OCI-M2 (cell line): ENCODE measurements around the gene CXCL12.

Source experiments
- DNase-seq: peaks from one replicate; lab custom pipeline; 2025; ENCODE audit not compliant: unreplicated experiment; lab: John Stamatoyannopoulos, UW

The CXCL12 gene

GRCh38 chr10:44399659-44400451 lies 15.0 kb upstream of the CXCL12 start:
- DNase-seq = no peak

GRCh38 chr10:44398747-44399658 lies 14.1 kb upstream of the CXCL12 start:
- DNase-seq = no peak

DNA sequence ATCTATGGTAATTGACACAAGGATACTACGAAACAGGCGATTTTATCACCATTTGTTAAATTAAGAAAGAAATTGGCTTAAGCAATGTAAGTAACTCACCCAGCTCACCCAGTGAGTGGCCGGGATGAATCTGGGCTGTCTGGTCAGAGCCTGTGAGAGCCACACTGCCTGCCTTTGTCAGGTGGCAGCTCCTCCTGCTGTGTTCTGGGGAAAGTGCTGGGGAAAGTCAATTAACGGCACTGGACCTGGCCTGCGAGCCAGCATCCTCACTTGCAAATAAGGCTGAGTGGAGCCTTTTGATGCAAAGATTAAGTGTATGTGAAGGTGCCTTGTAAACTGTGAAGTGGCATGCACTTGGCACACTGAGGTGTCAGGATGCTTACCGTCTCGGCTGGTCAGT lies 13.4 kb upstream of the CXCL12 start:
- no peak for DNase-seq

- no peak for DNase-seq
Measured at GRCh38 chr10:44397476-44398225, 12.8 kb upstream of the CXCL12 start.

- no peak for DNase-seq
Measured at GRCh38 chr10:44396671-44397191, 11.8 kb upstream of the CXCL12 start.

GRCh38 chr10:44395902-44396670 lies 11.2 kb upstream of the CXCL12 start:
- DNase-seq = no peak

- DNase-seq = no peak
Measured at GRCh38 chr10:44395396-44395795, 10.5 kb upstream of the CXCL12 start.

GRCh38 chr10:44394696-44395381 lies 9.9 kb upstream of the CXCL12 start:
- no peak for DNase-seq

DNA sequence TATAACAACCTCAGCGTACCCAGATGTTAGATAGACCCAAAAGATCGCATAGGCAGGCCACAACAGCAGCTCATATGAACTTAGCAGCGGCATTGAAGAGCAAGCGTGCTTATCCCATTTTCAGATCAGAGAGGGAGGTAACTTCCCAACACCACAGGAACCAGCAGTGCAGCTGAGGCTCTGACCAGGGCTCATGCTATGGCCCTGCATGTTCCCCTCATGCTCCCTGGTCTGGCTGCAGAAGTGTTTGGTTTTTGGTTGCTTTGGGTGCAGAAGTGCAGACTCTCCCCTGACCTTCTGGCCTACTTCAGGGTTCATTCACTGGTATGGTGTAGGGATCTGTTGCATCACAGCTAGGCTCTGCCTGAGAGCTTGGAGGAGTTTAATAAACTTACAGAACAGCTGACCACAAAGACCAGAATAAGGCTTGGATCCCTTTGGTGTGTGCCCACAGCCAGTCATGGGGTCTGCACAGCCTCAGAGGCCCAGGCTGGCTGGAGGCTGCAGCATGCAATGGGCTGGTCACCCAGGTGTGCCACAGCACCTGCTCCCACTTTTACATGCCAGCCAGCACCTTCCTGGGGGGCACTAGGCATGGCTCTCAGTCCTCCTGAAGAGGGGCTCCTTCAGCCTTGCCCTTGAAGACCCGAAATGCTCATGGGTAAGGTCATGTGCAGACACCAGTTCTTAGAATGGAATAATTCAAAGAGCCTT lies 9.1 kb upstream of the CXCL12 start:
- DNase-seq = no peak

DNA sequence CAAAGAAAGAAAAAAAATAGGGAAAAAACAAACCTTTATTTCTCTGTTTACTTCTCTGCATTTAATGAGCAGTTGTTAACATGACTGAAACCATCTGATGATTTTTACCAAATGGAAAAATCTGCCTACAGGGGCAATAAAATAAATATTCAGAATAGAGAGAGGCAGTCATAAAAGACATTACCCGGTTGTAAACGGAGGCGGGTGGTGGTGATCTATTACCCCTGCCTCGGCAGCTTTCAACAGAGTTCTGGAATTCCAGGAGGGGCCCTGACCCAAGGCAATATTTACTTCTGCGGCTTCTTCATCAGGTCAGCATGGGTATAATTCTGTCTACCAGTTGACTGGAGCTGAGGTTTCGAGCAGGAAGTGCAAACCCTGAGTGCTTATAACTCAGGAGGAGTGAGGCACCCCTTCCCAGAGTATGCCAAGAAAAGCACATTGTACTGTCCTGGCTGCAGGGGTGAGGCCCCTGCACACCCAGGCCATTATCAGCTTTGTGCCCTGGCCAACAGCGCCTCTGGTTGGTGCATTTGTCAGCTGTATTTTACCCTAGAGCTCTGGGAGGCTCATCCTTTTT lies 8.2 kb upstream of the CXCL12 start:
- DNase-seq = no peak

- DNase-seq = no peak
Measured at GRCh38 chr10:44392420-44392819, 7.5 kb upstream of the CXCL12 start.

DNA sequence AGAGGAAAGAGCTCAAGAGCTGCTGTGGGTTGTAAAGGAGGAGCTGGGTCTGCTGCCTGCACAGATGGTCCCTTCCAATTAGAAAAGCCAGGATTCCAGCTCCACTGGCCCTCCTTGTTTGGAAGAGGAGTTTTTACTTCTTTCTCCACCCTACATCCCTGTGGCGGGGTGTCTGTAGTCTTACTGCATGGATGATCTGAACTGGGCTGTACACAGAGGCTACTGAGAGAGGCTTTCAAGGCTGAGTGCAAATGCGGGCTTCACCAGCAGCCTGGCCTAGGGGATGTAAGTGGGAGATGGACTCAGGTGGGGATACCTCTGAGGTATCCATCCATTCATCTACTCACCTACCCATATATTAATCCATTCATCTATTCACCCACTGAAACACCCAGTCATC lies 7.1 kb upstream of the CXCL12 start:
- no peak for DNase-seq

- DNase-seq = no peak
Measured at GRCh38 chr10:44390585-44391072, 5.7 kb upstream of the CXCL12 start.

DNA sequence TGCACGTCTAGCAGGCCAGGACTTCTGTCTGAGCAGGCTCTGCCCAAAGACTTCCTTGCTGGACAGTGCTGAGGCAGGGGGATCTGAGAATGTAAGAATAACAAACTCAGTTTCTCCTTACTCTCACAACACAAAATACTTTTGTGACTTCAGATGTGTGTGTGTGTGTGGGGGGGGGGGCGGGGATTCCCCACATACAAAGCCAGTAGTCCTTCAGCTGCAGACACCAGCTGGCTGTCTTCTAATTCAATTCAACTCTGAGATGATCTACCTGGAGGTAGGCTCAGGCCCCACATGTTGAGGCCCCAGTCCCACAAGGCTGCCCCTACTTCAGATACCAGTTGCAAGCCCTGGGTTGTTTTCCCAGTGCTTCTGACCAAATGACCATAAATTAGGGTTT lies 4.7 kb upstream of the CXCL12 start:
- no peak for DNase-seq

DNA sequence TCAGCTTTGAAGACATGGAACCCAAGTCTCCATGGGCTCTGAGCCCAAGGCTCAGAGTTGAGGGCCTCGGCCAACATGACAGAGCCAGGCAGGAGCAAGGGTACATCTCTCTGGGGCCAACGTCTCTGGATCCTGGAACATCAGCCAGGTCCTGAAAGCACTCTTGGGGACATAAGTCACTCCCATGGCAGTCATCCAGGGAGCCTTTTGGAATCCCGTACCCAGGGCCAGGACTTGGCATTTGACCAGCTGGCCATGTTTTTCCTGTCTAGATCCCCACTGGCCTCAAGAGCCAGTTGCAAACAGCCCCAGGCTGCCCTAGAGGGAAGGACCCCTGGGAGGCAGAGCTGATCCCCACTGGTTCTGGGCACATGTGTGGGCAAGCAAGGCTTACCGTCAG lies 4.3 kb upstream of the CXCL12 start:
- no peak for DNase-seq

DNA sequence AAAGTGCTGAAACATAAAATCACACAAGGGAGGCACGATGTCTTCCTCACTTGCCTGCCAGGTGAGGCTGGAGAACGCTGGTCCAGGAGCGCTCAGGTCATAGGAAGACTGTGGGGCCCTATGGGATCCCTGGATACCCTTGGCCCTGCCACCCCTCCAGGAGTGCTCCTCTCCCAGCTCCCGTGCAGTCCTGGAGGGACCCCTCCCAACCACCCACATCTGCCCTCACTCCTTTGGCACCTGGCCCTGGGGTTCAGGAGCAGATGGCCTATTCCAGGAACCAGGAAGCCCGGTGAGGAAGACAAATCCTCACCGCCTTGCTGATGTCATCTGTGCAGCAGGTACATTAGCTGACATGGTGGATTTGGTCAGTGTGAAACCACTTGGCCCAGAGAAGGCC lies 3.7 kb upstream of the CXCL12 start:
- DNase-seq = no peak

GRCh38 chr10:44387853-44388251 lies 3.0 kb upstream of the CXCL12 start:
- DNase-seq = no peak

GRCh38 chr10:44386546-44387052 lies 1.7 kb upstream of the CXCL12 start:
- DNase-seq = no peak
